WTC11 (cell line): ENCODE results near the gene HEBP1. TPM values are rescaled to one million over a fixed set of nuclear protein-coding genes. Genes with fewer than 3 reads are reported as not detected.
"Not testable (repeated sequence)": the region's sequence is repeated elsewhere in the genome, so short reads cannot be mapped to it uniquely, and the experiment has no call there.

Experiments
- ATAC-seq: fragments of 200-7000 bp; cut with Tn5 transposase; 2 replicates; pipeline ENCODE4 v1.10.0; 2021; ENCODE audit warnings: mild to moderate bottlenecking, moderate library complexity
- CTCF ChIA-PET: fragments of 300-600 bp; sonication (Branson Sonifier 250); formaldehyde crosslinking; loops from one replicate; lab custom pipeline; 2021; ENCODE audit warnings: antibody characterized with exemption; lab: Charles Lee
- POLR2A ChIA-PET: fragments of 350-600 bp; sonication (Branson Sonifier 250); formaldehyde crosslinking; loops from one replicate; lab custom pipeline; 2021; ENCODE audit warnings: antibody characterized with exemption; lab: Charles Lee
- DNase-seq: peaks from one replicate; pipeline ENCODE4 v3.0.0; 2021; ENCODE audit warnings: low spot score
- H3K27ac Mint-ChIP-seq: 2 replicates; pipeline ENCODE4 v1.8.0; 2021; ENCODE audit warnings: mixed read lengths
- H3K27me3 Mint-ChIP-seq: 2 replicates; pipeline ENCODE4 v1.8.0; 2021; ENCODE audit warnings: low read depth, mild to moderate bottlenecking, moderate library complexity, mixed read lengths
- H3K36me3 Mint-ChIP-seq: 2 replicates; pipeline ENCODE4 v1.8.0; 2021; ENCODE audit warnings: mixed read lengths
- H3K4me1 Mint-ChIP-seq: 2 replicates; pipeline ENCODE4 v1.8.0; 2022; ENCODE audit warnings: mixed read lengths
- H3K4me3 Mint-ChIP-seq: 2 replicates; pipeline ENCODE4 v1.8.0; 2021; ENCODE audit warnings: mild to moderate bottlenecking, moderate library complexity, mixed read lengths
- H3K9me3 Mint-ChIP-seq: 2 replicates; pipeline ENCODE4 v1.8.0; 2021; ENCODE audit warnings: mixed read lengths
- ATF2 ChIP-seq: sonication (generic); formaldehyde crosslinking; IDR thresholded peaks from 2 replicates; pipeline ENCODE4 v1.8.1; 2022; ENCODE audit warnings: low read depth, missing genetic modification reagents, borderline replicate concordance
- CDX4 ChIP-seq: fragments of 250-450 bp; sonication (Bioruptor Pico); IDR thresholded peaks from 2 replicates; pipeline ENCODE4 v1.9.0; 2021; ENCODE audit warnings: moderate library complexity, mild to moderate bottlenecking, inconsistent platforms, borderline replicate concordance
- CREB1 ChIP-seq: sonication (generic); formaldehyde crosslinking; IDR thresholded peaks from 2 replicates; pipeline ENCODE4 v1.8.0; 2023; ENCODE audit warnings: mild to moderate bottlenecking, missing genetic modification reagents
- E2F4 ChIP-seq: sonication (generic); formaldehyde crosslinking; IDR thresholded peaks from 2 replicates; pipeline ENCODE4 v1.8.1; 2022; ENCODE audit warnings: low read depth, mild to moderate bottlenecking, moderate library complexity, missing genetic modification reagents, borderline replicate concordance
- EMX1 ChIP-seq: fragments of 250-450 bp; sonication (Bioruptor Pico); IDR thresholded peaks from 2 replicates; pipeline ENCODE4 v1.8.0; 2021; ENCODE audit warnings: mild to moderate bottlenecking
- GRHL2 ChIP-seq: fragments of 250-450 bp; sonication (Bioruptor Pico); IDR thresholded peaks from 2 replicates; pipeline ENCODE4 v1.8.0; 2022; ENCODE audit warnings: mild to moderate bottlenecking, moderate library complexity; ENCODE audit not compliant: insufficient replicate concordance, severe bottlenecking
- HMGA2 ChIP-seq: fragments of 250-450 bp; sonication (Bioruptor Pico); IDR thresholded peaks from 2 replicates; pipeline ENCODE4 v1.4.0; 2021; ENCODE audit warnings: mild to moderate bottlenecking, moderate library complexity
- JUN ChIP-seq: sonication (generic); formaldehyde crosslinking; IDR thresholded peaks from 2 replicates; pipeline ENCODE4 v1.8.0; 2023; ENCODE audit warnings: mild to moderate bottlenecking, missing genetic modification reagents
- NFATC4 ChIP-seq: fragments of 250-450 bp; sonication (Bioruptor Pico); IDR thresholded peaks from 2 replicates; pipeline ENCODE4 v1.9.0; 2021; ENCODE audit warnings: mild to moderate bottlenecking
- NR3C1 ChIP-seq: sonication (generic); formaldehyde crosslinking; conservative IDR thresholded peaks from 2 replicates; pipeline ENCODE4 v1.8.1; 2023; ENCODE audit warnings: low read depth, mild to moderate bottlenecking, missing genetic modification reagents
- PRDM15 ChIP-seq: sonication (generic); formaldehyde crosslinking; IDR thresholded peaks from 2 replicates; pipeline ENCODE4 v1.8.0; 2022; ENCODE audit warnings: missing genetic modification reagents
- RORB ChIP-seq: fragments of 250-450 bp; sonication (Bioruptor Pico); IDR thresholded peaks from 2 replicates; pipeline ENCODE4 v1.9.0; 2021; ENCODE audit warnings: mild to moderate bottlenecking
- TEAD1 ChIP-seq: sonication (generic); formaldehyde crosslinking; IDR thresholded peaks from 2 replicates; pipeline ENCODE4 v1.8.0; 2022; ENCODE audit warnings: mild to moderate bottlenecking, missing genetic modification reagents
- ZBTB21 ChIP-seq: sonication (generic); formaldehyde crosslinking; IDR thresholded peaks from 2 replicates; pipeline ENCODE4 v1.8.1; 2023; ENCODE audit warnings: mild to moderate bottlenecking, missing genetic modification reagents, borderline replicate concordance
- ZNF121 ChIP-seq: sonication (generic); formaldehyde crosslinking; IDR thresholded peaks from 2 replicates; pipeline ENCODE4 v1.8.0; 2023; ENCODE audit warnings: missing genetic modification reagents
- ZNF232 ChIP-seq: sonication (generic); formaldehyde crosslinking; IDR thresholded peaks from 2 replicates; pipeline ENCODE4 v1.8.0; 2022; ENCODE audit warnings: mild to moderate bottlenecking, missing genetic modification reagents
- ZNF263 ChIP-seq: sonication (generic); formaldehyde crosslinking; IDR thresholded peaks from 2 replicates; pipeline ENCODE4 v1.8.1; 2022; ENCODE audit warnings: low read depth, mild to moderate bottlenecking, moderate library complexity, missing genetic modification reagents
- ZNF396 ChIP-seq: fragments of 250-450 bp; sonication (Bioruptor Pico); IDR thresholded peaks from 2 replicates; pipeline ENCODE4 v1.8.0; 2021; ENCODE audit warnings: mild to moderate bottlenecking, moderate library complexity, borderline replicate concordance
- total RNA-seq: library from RNA; stranded (reverse); gene quantifications from 3 replicates; pipeline ENCODE4 v1.2.3, GENCODE V29; 2021

The HEBP1 gene
- total RNA-seq, 1 experiment from 2014 or later = 61.8 TPM

GRCh38 chr12:13038491-13039161 is 38.6 kb upstream of the HEBP1 start (continued):
- no peak for TF ChIP-seq JUN (CRISPR knock-in tag)
- no peak for TF ChIP-seq ZNF232
- TF ChIP-seq ZBTB21 (CRISPR knock-in tag) = no peak
- no peak for TF ChIP-seq EMX1 (CRISPR knock-in tag)
- no peak for TF ChIP-seq HMGA2 (CRISPR knock-in tag)
- TF ChIP-seq PRDM15 (CRISPR knock-in tag) = no peak
- no peak for TF ChIP-seq NFATC4

- TF ChIP-seq ZNF263 = no peak
- no peak for TF ChIP-seq TEAD1 (CRISPR knock-in tag)
- TF ChIP-seq ATF2 (CRISPR knock-in tag) = no peak
- no peak for TF ChIP-seq CDX4 (CRISPR knock-in tag)
- no peaks in the 10 kb centered on the region; the same call in 1 of the 2 replicates for H3K27me3 Mint-ChIP-seq
- DNase-seq (no peak), ATAC-seq (no peak)
- H3K36me3 Mint-ChIP-seq = no peaks in the 10 kb centered on the region
- POLR2A ChIA-PET = no interaction called here
- no peaks in the 10 kb centered on the region for H3K9me3 Mint-ChIP-seq
- CTCF ChIA-PET = interaction anchor here (1.0 to 1.2 kb wide), 2 partner anchors 13 to 43 kb away, joined by 3 to 4 read pairs; no protein-coding TSS in a partner anchor
- 0 out of 2 replicates have a peak, but pooled peaks cover 6% of the 10 kb centered on the region for H3K4me1 Mint-ChIP-seq
- no peak overlapping the region for H3K4me3 Mint-ChIP-seq
- no peak overlapping the region for H3K27ac Mint-ChIP-seq
These were observed 36.8 kb upstream of the HEBP1 start for GRCh38 chr12:13036881-13037280.

GRCh38 chr12:13035335-13035734 is 35.3 kb upstream of the HEBP1 start:
- H3K27me3 Mint-ChIP-seq, H3K9me3 Mint-ChIP-seq, H3K4me3 Mint-ChIP-seq, DNase-seq, POLR2A ChIA-PET, H3K27ac Mint-ChIP-seq, H3K36me3 Mint-ChIP-seq, H3K4me1 Mint-ChIP-seq, ATAC-seq: not testable (repeated sequence)
- CTCF ChIA-PET = interaction anchor here (0.6 to 1.9 kb wide), 2 partner anchors 11 to 173 kb away, joined by 3 to 4 read pairs; no protein-coding TSS in a partner anchor

- Mint-ChIP-seq H3K27me3 (no peaks in the 10 kb centered on the region), H3K4me3 (no peak overlapping the region), H3K36me3 (no peaks in the 10 kb centered on the region), H3K9me3 (no peaks in the 10 kb centered on the region), H3K27ac (no peak overlapping the region), H3K4me1 (peaks cover 2% of the 10 kb centered on the region; the same call in 1 of the 2 replicates)
- DNase-seq (no peak), ATAC-seq (no peak)
- ChIA-PET POLR2A (no interaction called here), CTCF (interaction anchor here (1.0 kb wide), 1 partner anchor 9 kb away, joined by 3 read pairs; no protein-coding TSS in a partner anchor)
- TF ChIP-seq CREB1 (CRISPR knock-in tag) (no peak), ZNF121 (no peak), RORB (CRISPR knock-in tag) (no peak), NR3C1 (CRISPR knock-in tag) (no peak), GRHL2 (CRISPR knock-in tag) (no peak), ZNF396 (CRISPR knock-in tag) (no peak), E2F4 (no peak)
These were observed 33.4 kb upstream of the HEBP1 start for GRCh38 chr12:13033476-13033875.
